AG08395 (cell line): ENCODE data around the gene FLAD1.
A peak's percentile ranks its signal among the peaks of the same experiment; 100 is the strongest.

Source experiments
- DNase-seq: peaks from one replicate; pipeline ENCODE4 v3.0.0; 2012; ENCODE audit warnings: mixed read lengths, low spot score

FLAD1 gene

GRCh38 chr1:155038602-155039307 is 55.6 kb downstream of the FLAD1 start:
- DNase-seq: peak; percentile 41

- no peak for DNase-seq
Observed at GRCh38 chr1:155039308-155039669, 56.1 kb downstream of the FLAD1 start.

GRCh38 chr1:155040358-155041093 is 57.4 kb downstream of the FLAD1 start:
- DNase-seq: no peak
